HG02642 (cell line): ENCODE measurements around the gene BPIFB2.

Experiments used
- ATAC-seq: cut with Tn5 transposase; IDR thresholded peaks from one replicate; pipeline ENCODE4 v1.9.1; 2021; ENCODE audit warnings: mild to moderate bottlenecking; ENCODE audit not compliant: unreplicated experiment, poor library complexity

The BPIFB2 gene

GRCh38 chr20:33062105-33062824 is 54.8 kb downstream of the BPIFB2 start:
- ATAC-seq, result no peak

- no peak for ATAC-seq
Observed at GRCh38 chr20:33062825-33063149, 55.3 kb downstream of the BPIFB2 start.

- ATAC-seq, result no peak
Observed at GRCh38 chr20:33063271-33063670, 55.8 kb downstream of the BPIFB2 start.

GRCh38 chr20:33064572-33065287 is 57.2 kb downstream of the BPIFB2 start:
- no peak for ATAC-seq

- no peak for ATAC-seq
Observed at GRCh38 chr20:33065785-33066184, 58.3 kb downstream of the BPIFB2 start.

GRCh38 chr20:33067806-33068205 is 60.3 kb downstream of the BPIFB2 start:
- no peak for ATAC-seq

GRCh38 chr20:33068251-33068939 is 60.9 kb downstream of the BPIFB2 start:
- no peak for ATAC-seq

GRCh38 chr20:33069673-33070072 is 62.2 kb downstream of the BPIFB2 start:
- no peak for ATAC-seq

GRCh38 chr20:33070111-33071053 is 62.9 kb downstream of the BPIFB2 start:
- ATAC-seq, result no peak

- no peak for ATAC-seq
Observed at GRCh38 chr20:33071198-33071597, 63.7 kb downstream of the BPIFB2 start.

- no peak for ATAC-seq
Observed at GRCh38 chr20:33072362-33072761, 64.9 kb downstream of the BPIFB2 start.

GRCh38 chr20:33072813-33073212 is 65.3 kb downstream of the BPIFB2 start:
- no peak for ATAC-seq
